CD4-positive, alpha-beta T cell (primary cell): ENCODE measurements around the gene TULP4. TPM values are rescaled to one million over a fixed set of nuclear protein-coding genes. Genes with fewer than 3 reads are reported as not detected.

Experiments used
- ATAC-seq: fragments of 200-7000 bp; cut with Tn5 transposase; one replicate; pipeline ENCODE4 v1.10.0; 2022; ENCODE audit warnings: mild to moderate bottlenecking; ENCODE audit not compliant: poor library complexity
- CTCF ChIA-PET: fragments of 350-600 bp; sonication (Branson Sonifier 250); formaldehyde crosslinking; loops from one replicate; lab custom pipeline; 2021; ENCODE audit warnings: antibody characterized with exemption, inconsistent platforms; lab: Charles Lee
- POLR2A ChIA-PET: fragments of 350-600 bp; sonication (Branson Sonifier 250); formaldehyde crosslinking; loops from one replicate; lab custom pipeline; 2021; ENCODE audit warnings: antibody characterized with exemption, inconsistent platforms; lab: Charles Lee
- DNase-seq, 14 experiments: peaks; one replicate each; pipeline ENCODE4 v3.0.0-alpha.2; 2013 to 2020; ENCODE audit warnings: mixed read lengths in 2 of 14
- H3K27ac ChIP-seq, 2 donors: one replicate each; pipeline versions ENCODE4 v1.5.1 to v1.7.0; 2013; ENCODE audit warnings: low read length in 2 of 2, low read depth in 1 of 2, mild to moderate bottlenecking in 1 of 2
- H3K27me3 ChIP-seq, 2 experiments: 1 replicate in 1 of 2; 2 replicates in 1 of 2; pipeline versions ENCODE4 v1.6.1 to v1.7.0; 2013; ENCODE audit warnings: low read length in 2 of 2, control low read depth in 1 of 2, mild to moderate bottlenecking in 1 of 2, moderate library complexity in 1 of 2; ENCODE audit not compliant: insufficient read depth in 2 of 2, control insufficient read depth in 1 of 2
- H3K36me3 ChIP-seq: one replicate; pipeline ENCODE4 v1.6.1; 2013; ENCODE audit warnings: low read length, control low read depth; ENCODE audit not compliant: insufficient read depth
- H3K4me1 ChIP-seq: one replicate; pipeline ENCODE4 v1.6.1; 2013; ENCODE audit warnings: low read length, control low read depth; ENCODE audit not compliant: insufficient read depth
- H3K4me3 ChIP-seq: one replicate; pipeline ENCODE4 v1.5.1; 2013; ENCODE audit warnings: mild to moderate bottlenecking, low read length, moderate library complexity
- H3K9me3 ChIP-seq, 2 experiments: 1 replicate in 1 of 2; 2 replicates in 1 of 2; pipeline versions ENCODE4 v1.6.1 to v1.7.0; 2013; ENCODE audit warnings: low read length in 2 of 2, mild to moderate bottlenecking in 2 of 2, control low read depth in 1 of 2, moderate library complexity in 1 of 2; ENCODE audit not compliant: control insufficient read depth in 1 of 2, insufficient read depth in 1 of 2
- H3K27ac Mint-ChIP-seq: one replicate; pipeline ENCODE4 v1.8.0; 2020; ENCODE audit warnings: mixed read lengths
- H3K27me3 Mint-ChIP-seq: one replicate; pipeline ENCODE4 v1.8.0; 2021; ENCODE audit warnings: mixed read lengths
- H3K36me3 Mint-ChIP-seq: one replicate; pipeline ENCODE4 v1.8.0; 2021; ENCODE audit warnings: low read depth, mixed read lengths
- H3K4me1 Mint-ChIP-seq: one replicate; pipeline ENCODE4 v1.8.0; 2021; ENCODE audit warnings: low read depth, mixed read lengths
- H3K4me3 Mint-ChIP-seq: one replicate; pipeline ENCODE4 v1.8.0; 2020; ENCODE audit warnings: mild to moderate bottlenecking, mixed read lengths
- H3K9me3 Mint-ChIP-seq: one replicate; pipeline ENCODE4 v1.8.0; 2020; ENCODE audit warnings: mixed read lengths
- intact Hi-C, 2 experiments: fragments of 100-400 bp; cut with DNase I in 1 of 2; cut with micrococcal nuclease in 1 of 2; formaldehyde crosslinking; loops; one replicate each; pipeline versions ENCODE4 v1.15.1 to v1.9.0; 2023 to 2025; cut with DNase I, micrococcal nuclease
- total RNA-seq, 174 experiments: library from RNA in 2 of 174; stranded (reverse) in 2 of 174; gene quantifications; one replicate each; pipeline ENCODE4 v1.2.3 and lab custom pipeline; 2021 to 2026
- TF ChIP-seq, protein P1 (sequence below): fragments of 200-600 bp; IDR thresholded peaks from one replicate; pipeline ENCODE4 v1.8.0; 2022; ENCODE audit warnings: antibody characterized with exemption, mild to moderate bottlenecking

TULP4 gene
- total RNA-seq, 2 experiments from 2014 or later = 66.1 to 68.2 TPM

DNA sequence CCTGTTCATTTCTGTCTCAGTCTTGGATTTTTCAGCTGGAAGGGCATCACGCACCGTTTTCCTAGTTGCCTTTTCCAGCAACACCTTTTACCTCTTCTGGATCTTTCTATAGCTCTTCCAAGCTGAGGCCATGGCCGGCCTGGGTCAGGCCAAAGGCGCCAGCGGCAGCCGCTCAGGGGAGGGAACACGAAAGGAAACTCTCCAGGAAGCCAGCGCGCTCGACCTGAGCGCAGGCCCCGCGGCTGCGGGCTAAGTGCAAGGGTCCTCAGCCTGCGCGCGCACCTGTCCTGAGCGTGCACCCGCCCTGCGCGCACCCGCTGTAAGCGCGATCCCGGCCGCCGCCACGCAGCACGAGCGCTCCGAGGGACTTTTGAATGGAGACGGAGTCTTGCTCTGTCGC lies 203.8 kb downstream of the TULP4 start:
- no peak for DNase-seq
- H3K36me3 Mint-ChIP-seq = no peaks in the 10 kb centered on the region
- H3K4me3 Mint-ChIP-seq = no peak overlapping the region
- Histone ChIP-seq H3K27ac (no peak overlapping the region), H3K9me3 (no peaks in the 10 kb centered on the region), H3K4me1 (peaks cover 42% of the 10 kb centered on the region), H3K4me3 (no peak overlapping the region), H3K36me3 (no peaks in the 10 kb centered on the region), H3K27me3 (peaks cover 2 to 5% of the 10 kb centered on the region in 2 experiments)
- peaks cover 43% of the 10 kb centered on the region for H3K4me1 Mint-ChIP-seq
- ChIA-PET POLR2A (no interaction called here), CTCF (no interaction called here)
- TF ChIP-seq, protein P1, sequence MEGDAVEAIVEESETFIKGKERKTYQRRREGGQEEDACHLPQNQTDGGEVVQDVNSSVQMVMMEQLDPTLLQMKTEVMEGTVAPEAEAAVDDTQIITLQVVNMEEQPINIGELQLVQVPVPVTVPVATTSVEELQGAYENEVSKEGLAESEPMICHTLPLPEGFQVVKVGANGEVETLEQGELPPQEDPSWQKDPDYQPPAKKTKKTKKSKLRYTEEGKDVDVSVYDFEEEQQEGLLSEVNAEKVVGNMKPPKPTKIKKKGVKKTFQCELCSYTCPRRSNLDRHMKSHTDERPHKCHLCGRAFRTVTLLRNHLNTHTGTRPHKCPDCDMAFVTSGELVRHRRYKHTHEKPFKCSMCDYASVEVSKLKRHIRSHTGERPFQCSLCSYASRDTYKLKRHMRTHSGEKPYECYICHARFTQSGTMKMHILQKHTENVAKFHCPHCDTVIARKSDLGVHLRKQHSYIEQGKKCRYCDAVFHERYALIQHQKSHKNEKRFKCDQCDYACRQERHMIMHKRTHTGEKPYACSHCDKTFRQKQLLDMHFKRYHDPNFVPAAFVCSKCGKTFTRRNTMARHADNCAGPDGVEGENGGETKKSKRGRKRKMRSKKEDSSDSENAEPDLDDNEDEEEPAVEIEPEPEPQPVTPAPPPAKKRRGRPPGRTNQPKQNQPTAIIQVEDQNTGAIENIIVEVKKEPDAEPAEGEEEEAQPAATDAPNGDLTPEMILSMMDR = no peak
- ATAC-seq = no peak
- peaks cover 34% of the 10 kb centered on the region for H3K27me3 Mint-ChIP-seq
- H3K9me3 Mint-ChIP-seq = no peaks in the 10 kb centered on the region
- no peak overlapping the region for H3K27ac Mint-ChIP-seq
- intact Hi-C loops = loop anchor here in 1 of 2 experiments (5.0 kb wide), 1 partner anchor 294 kb away; no protein-coding TSS in a partner anchor

DNA sequence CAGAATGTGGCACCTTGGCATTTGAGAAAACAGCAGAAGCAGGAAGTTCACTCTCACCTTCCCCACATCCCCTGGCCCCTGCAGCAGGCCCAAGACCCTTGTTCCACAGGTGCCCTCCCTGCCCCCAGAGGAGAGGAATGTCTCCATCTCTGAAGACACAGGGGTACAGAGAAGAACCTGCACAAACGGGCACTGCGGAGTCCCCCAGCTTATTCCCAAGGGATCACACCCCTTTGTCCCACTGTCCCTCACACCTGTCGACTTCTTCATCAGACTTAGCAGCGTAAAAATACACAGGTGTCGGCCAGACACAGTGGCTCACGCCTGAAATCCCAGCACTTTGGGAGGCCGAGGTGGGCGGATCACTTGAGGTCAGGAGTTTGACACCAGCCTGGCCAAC lies 204.8 kb downstream of the TULP4 start:
- Mint-ChIP-seq H3K27me3 (peaks cover 38% of the 10 kb centered on the region), H3K36me3 (no peaks in the 10 kb centered on the region), H3K4me1 (peaks cover 43% of the 10 kb centered on the region), H3K27ac (no peak overlapping the region), H3K9me3 (no peaks in the 10 kb centered on the region), H3K4me3 (no peak overlapping the region)
- Histone ChIP-seq H3K4me1 (peaks cover 42% of the 10 kb centered on the region), H3K27ac (no peak overlapping the region), H3K9me3 (no peaks in the 10 kb centered on the region), H3K4me3 (no peak overlapping the region), H3K27me3 (peaks cover 2 to 5% of the 10 kb centered on the region in 2 experiments), H3K36me3 (no peaks in the 10 kb centered on the region)
- DNase-seq (no peak), ATAC-seq (no peak)
- POLR2A ChIA-PET = no interaction called here
- CTCF ChIA-PET = no interaction called here
- TF ChIP-seq, protein P1 = no peak
- intact Hi-C loops = loop anchor here in 1 of 2 experiments (5.0 kb wide), 1 partner anchor 295 kb away; no protein-coding TSS in a partner anchor

DNA sequence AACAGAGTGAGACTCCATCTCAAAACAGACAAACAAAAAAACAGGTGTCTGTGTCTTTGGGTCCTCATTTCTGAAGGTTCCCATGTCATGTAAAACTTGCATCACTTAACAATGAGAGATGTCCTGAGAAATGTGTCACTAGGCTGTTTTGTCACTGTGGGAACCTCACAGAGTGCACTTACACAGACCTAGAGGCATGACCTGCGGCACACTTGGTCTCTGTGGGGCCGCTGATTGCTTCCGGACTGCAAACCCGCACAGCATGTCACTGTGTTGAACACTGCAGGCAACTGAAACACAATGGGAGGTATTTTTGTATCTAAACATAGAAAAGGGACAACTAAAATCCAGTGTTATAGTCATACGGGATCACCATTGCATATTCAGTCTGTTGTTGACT lies 205.3 kb downstream of the TULP4 start:
- peaks cover 38% of the 10 kb centered on the region for H3K27me3 Mint-ChIP-seq
- no peak overlapping the region for H3K27ac Mint-ChIP-seq
- intact Hi-C loops = loop anchor here in 1 of 2 experiments (5.0 kb wide), 1 partner anchor 295 kb away; no protein-coding TSS in a partner anchor
- DNase-seq (no peak), ATAC-seq (no peak)
- H3K4me1 ChIP-seq = peaks cover 42% of the 10 kb centered on the region
- peaks cover 43% of the 10 kb centered on the region for H3K4me1 Mint-ChIP-seq
- H3K9me3 ChIP-seq = no peaks in the 10 kb centered on the region
- no peak overlapping the region for H3K4me3 ChIP-seq
- no peaks in the 10 kb centered on the region for H3K36me3 Mint-ChIP-seq
- no peaks in the 10 kb centered on the region for H3K36me3 ChIP-seq
- no peaks in the 10 kb centered on the region for H3K9me3 Mint-ChIP-seq
- H3K27ac ChIP-seq = no peak overlapping the region
- ChIA-PET POLR2A (no interaction called here), CTCF (no interaction called here)
- H3K27me3 ChIP-seq = peaks cover 2 to 5% of the 10 kb centered on the region in 2 experiments
- H3K4me3 Mint-ChIP-seq = peak overlapping the region; percentile 73
- TF ChIP-seq, protein P1 = no peak
